Colon (tissue), 2 donors: ENCODE data around the gene FGFR2.
"Not testable (repeated sequence)": the region's sequence is repeated elsewhere in the genome, so short reads cannot be mapped to it uniquely, and the experiment has no call there.

Experiments used
- FAIRE-seq: peaks from 2 replicates; lab custom pipeline; 2012; peaks lifted over from hg19 to GRCh38; lab: Jason Lieb, UNC
- donor health status: control.
- donor health status: control.

The FGFR2 gene

DNA sequence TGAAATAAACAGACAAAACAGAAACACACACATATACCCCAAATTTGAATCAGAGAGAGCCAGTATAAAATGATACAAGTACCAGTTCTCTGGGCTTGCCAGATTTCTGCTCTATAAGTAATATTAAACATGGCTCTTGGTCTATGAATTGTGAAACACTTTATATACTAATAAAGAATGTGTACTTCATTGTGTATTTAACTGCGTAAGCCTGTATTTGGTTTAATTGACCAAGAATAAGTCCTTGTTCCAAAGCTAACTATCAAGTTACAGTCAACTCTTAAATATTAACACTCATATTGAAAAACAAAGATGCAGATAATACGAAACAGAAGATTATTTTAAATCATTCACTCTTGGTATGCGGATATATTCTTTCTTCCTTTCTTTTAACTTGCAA lies 8.7 kb downstream of the FGFR2 start:
- no peak for FAIRE-seq

- no peak for FAIRE-seq
Measured at GRCh38 chr10:121583857-121584256, 14.4 kb downstream of the FGFR2 start.

DNA sequence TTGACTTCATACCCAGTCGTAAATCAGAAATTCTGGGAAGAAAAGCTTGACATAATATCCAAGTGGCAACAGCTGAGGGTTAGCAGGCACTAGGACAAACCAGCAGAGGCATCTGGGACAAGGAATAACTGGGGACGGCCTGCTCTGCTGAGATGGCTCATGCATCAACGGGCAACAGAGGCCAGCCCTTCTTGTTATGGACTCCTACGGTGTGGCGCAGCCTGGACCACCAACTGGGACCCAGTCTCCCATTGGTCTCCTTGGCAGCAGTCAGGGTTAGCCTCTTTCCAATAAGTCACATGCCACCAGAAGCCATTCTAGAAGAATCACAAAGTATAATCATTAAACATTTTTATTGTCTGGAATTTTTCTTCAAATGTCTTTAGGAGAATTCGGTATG lies 15.0 kb downstream of the FGFR2 start:
- no peak for FAIRE-seq

- FAIRE-seq: no peak
Measured at GRCh38 chr10:121580276-121581116, 17.7 kb downstream of the FGFR2 start.

DNA sequence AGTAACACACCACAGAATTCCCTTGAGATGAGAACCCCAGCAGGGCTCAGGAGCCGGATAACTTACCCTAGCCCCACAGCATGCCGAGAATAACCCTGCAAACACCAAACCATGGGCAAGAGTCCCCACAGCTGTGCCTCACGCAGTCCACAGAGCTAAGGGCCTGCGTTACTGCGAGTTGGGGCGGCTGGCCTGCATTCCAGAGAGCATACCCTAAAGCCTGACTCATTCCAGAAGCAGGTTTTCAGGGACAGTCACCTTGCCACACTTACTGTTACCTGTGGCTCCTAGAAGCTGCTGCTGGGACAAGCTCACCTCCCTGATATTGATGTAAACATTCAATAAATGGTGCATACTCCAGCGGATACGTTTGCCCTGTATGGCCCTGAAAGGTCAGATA lies 18.6 kb downstream of the FGFR2 start:
- FAIRE-seq: no peak

DNA sequence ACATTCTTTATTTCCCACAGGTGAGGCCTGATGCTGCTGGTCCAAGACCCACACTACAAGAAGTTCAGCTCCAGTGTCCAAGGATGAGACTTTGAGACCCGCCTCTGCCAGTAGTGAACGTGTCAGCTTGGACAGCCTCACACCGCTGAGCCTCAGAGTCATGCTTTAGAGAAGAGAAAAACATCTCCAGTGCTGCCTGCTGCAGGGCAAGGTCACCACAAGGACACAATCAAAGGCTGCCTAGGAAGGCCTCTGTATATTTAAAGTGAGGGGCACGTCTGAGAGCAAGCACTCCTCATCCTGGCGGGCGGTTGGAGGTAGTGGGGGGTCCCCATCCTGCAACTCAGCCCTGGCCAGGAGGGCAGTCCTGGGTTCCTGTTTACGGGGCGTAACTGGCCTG lies 19.3 kb downstream of the FGFR2 start:
- FAIRE-seq: no peak

GRCh38 chr10:121578298-121578697 lies 19.9 kb downstream of the FGFR2 start:
- FAIRE-seq: no peak

DNA sequence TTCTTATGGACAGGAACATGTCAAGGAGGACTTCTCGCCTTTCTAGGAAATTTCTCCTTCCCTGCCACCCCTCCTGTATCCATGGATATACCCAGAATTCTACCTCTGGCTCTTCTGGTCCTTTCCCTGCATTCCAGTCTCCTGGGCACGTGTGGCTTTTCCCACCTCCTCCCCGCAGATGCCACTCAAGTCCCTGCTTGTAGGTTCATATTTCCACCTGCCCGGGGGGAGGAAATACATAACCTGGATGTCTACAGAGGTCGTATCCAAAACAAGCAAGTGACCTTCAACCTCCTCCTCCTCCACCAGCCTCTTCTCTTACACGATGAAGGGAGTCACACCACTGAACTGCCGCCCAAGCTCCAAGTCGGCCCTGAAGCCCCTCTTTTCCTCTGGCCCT lies 20.7 kb downstream of the FGFR2 start:
- no peak for FAIRE-seq

DNA sequence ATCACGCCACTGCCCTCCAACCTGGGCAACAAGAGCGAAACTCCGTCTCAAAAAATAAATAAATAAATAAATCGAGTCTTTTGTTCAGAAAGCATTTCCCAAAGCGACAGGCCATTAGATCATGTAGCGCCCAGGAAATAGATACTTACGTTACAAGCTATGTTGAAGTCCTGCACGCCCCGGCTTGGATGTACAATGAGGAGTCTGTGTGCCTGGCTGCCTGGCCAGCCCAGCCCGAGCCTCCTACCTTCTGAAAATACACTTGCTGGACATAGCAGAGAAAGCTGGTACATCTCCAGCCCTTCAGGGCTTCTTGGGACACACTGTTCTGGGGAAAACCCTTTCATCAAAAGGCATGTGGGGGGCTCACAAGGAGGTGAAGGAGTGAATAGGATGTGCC lies 22.1 kb downstream of the FGFR2 start:
- FAIRE-seq: no peak

DNA sequence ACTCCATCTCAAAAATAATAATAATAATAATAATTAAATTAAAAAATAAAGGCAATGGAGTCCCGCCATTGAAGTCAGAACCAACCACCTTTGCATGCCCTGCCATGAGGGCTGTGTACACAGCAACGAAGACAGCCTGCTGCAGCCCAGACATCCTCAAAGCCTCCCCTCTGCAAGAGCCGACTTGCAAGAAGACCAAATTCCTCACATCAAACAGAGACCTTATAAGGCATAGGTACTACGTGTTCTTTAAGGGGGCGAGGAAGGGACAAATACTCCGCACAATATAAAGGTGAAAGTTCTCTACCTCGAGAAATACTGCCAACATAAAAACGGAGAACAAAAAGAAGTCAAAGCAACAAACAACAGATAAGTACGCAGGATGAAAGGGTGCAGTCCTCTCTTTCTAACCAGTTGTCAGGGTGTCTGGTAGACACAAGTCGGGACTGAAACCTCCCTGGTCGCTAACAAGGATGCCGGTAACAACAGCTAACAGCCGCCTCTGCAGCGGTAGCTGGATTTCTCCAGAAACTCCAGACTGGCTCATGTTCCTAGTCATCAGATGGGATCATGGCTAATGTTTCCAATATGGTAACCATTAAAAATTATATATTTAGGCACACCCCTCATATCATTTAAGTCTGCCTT lies 23.6 kb downstream of the FGFR2 start:
- no peak for FAIRE-seq

DNA sequence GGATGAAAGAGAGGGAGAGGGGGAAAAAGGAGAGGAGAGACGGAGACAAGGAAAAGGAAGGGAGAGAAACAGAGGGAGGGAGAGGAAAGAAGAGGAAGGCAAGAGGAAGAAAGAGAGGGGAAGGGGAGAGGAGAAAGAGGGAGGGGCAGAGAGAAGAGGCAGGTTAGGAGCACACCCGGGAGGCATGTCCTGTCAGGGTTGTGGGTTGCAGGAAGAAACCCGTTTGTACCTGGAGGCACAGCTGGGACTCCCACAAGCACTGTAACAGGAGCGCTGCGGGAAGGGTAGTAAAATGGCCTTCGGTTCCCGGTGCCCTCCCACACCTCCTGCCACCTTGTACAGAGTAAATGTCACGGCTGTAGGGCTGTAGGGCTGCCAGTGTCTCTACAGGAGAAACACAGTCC lies 24.7 kb downstream of the FGFR2 start:
- FAIRE-seq: no peak

DNA sequence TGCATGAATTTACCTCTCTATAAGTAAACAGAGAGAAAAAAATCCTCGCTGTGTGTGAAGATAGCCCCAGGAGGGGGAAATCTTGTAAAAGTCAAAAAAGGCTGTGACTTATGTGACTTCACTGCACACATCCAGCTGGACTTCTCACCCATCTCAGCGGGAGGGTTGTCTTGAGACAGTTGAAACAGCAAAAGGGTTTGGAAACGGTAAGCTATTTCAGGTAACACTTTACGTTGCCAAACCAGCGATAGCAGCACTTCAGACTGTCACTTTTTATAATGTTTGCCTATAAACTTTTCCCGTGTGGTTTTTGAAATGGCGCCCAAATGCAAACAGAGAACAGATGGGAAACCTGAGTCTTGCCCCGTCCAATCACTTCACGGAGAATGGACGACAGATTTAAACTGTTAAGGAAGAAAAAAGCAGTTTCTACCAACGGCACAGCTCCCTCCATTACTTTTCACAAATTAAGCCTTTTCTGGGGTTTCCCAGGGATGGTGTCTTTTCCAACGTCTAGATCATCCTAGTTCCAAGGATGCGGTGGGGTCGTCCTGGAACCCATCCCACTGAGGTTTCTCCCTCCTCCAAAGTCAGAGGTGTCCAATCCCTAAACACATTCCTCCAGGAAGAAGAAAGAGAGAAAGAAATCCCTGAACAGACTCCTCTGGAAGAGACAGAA lies 25.2 kb downstream of the FGFR2 start:
- no peak for FAIRE-seq

GRCh38 chr10:121570315-121570714 lies 27.9 kb downstream of the FGFR2 start:
- no peak for FAIRE-seq

GRCh38 chr10:121568275-121568674 lies 30.0 kb downstream of the FGFR2 start:
- FAIRE-seq: no peak

DNA sequence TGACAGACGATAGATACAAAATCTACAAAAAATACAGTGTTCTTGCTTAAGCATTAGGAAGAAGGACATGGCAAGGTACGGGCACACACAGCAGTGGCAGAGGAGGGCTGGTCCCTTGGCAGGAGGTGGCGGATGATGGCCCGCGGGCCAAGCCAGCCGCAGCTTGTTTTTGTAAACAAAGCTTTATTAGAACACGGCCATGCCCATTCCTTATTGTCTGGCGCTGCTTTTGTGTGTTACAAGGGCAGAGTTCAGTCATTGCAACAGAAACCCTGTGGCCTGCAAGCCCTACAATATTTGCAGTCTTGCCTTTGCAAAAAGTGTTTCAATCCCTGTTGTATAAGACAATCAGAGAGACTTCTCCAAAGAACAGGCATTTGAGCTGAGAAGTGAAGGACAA lies 30.7 kb downstream of the FGFR2 start:
- no peak for FAIRE-seq

DNA sequence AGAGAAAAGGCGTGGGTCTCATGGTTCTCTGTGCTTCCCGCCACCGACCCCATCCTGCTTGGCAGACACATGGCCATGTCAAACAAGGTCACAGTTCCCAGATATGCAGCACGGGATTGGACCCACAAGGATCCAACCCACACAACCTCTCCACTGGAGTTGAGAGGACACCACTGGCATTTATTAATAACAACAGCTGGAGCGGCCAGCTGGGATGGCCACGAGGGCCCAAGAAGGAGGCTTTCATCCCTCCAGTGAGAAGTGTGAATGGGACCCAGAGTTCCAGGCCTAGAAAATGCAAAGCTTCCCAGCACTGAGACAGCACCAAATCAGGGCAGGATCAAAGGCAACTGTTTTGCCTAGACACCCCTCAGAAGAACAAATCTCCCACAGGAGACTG lies 31.5 kb downstream of the FGFR2 start:
- FAIRE-seq: no peak

GRCh38 chr10:121559326-121560026 lies 38.8 kb downstream of the FGFR2 start:
- FAIRE-seq: no peak

- no peak for FAIRE-seq
Measured at GRCh38 chr10:121558238-121558637, 40.0 kb downstream of the FGFR2 start.

GRCh38 chr10:121556918-121557573 lies 41.2 kb downstream of the FGFR2 start:
- no peak for FAIRE-seq

- FAIRE-seq: no peak
Measured at GRCh38 chr10:121556455-121556854, 41.8 kb downstream of the FGFR2 start.

GRCh38 chr10:121554916-121555315 lies 43.3 kb downstream of the FGFR2 start:
- not testable (repeated sequence) for FAIRE-seq
